LNCAP (cell line): ENCODE results near the gene WFIKKN1.

Experiments
- TF ChIP-seq, protein P1 (sequence below): fragments of 450-650 bp; IDR thresholded peaks from 2 replicates; pipeline ENCODE4 v1.5.1; 2017; ENCODE audit warnings: mild to moderate bottlenecking

Gene WFIKKN1

DNA sequence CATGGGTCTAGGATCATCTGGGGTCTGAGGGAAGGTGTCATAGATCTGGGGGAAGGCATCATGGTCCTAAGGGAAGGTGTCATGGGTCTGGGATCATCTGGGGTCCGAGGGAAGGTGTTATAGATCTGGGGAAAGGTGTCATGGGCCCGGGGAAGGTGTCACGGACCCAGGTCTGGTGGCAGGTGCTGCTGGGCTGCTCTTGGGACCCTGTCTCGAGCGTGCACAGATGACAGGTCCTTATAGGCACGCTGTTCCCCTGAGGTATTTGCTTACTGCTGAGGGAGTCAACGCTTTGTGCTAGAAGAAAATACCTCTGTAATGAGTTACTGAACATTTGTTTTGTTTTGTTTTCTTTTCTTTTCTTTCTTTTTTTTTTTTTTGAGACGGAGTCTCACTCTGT is 39.6 kb upstream of the WFIKKN1 start:
- TF ChIP-seq, protein P1, sequence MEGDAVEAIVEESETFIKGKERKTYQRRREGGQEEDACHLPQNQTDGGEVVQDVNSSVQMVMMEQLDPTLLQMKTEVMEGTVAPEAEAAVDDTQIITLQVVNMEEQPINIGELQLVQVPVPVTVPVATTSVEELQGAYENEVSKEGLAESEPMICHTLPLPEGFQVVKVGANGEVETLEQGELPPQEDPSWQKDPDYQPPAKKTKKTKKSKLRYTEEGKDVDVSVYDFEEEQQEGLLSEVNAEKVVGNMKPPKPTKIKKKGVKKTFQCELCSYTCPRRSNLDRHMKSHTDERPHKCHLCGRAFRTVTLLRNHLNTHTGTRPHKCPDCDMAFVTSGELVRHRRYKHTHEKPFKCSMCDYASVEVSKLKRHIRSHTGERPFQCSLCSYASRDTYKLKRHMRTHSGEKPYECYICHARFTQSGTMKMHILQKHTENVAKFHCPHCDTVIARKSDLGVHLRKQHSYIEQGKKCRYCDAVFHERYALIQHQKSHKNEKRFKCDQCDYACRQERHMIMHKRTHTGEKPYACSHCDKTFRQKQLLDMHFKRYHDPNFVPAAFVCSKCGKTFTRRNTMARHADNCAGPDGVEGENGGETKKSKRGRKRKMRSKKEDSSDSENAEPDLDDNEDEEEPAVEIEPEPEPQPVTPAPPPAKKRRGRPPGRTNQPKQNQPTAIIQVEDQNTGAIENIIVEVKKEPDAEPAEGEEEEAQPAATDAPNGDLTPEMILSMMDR = no peak

DNA sequence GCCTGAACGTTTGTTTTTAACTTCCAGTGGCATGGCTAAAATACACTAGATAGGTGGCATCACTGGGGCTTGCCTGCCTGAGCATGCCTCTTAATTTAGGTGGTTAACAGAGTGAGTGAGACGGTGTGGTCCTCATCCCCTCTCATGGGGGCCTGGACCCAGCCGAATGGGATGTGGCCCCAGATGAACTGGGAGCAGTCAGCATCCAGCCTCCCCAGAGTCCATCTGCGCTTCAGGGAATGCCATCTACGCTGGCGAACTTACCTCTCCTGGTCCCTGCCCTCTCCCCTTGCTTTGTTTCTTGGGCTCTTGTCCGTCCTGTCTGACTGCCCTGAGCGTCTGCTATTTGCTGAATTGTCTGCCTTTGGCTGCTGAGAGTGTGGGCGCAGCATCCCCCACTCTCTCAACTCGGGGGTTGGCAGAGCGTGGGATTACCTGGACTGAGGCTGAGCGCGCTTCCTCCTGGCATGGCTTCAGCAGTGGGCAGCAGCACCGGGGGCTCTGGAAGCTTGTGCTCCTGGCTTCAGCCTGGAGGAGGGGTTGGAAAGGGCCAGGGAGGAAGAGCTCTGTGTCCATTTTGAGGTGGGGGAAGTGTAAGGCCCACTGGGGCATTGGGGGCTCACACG is 38.8 kb upstream of the WFIKKN1 start:
- TF ChIP-seq, protein P1 = no peak

DNA sequence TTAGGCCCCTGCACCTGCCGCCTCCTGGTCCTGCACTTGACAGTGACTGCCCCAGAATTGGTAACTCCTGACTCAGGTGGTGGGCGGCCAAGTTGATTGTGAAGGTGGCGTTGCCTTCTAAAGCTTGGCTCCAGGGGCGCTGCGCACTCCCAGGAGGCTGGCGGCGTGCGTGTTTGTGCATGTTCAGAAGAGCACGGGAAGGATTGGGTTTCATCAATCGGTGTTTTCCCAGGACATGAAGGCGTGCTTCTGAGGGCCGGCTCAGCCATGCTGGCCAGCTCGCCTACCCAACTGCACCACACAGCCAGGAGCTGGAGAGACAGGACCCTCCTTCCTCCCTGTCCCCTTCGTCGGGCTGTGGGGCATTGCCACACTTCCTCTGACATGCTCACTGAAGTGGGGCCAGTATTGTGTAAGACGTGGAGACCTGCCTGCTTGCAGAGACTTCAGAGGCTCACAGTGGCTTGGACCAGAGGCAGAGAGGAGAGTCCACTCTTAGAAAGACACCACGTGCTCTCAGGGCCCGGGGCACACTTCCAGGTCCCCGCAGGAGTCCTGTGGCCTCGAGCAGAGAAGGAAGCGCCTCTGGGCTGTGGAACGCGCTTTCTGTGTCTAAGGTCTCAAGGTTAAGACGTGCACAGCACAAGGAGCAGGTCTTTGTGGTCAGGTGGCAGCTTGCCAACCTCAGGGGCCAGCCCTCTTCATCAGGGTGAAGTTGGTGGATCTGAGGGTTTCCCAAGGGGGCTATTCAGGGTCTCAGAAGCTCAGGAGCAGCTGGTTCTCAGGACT is 38.1 kb upstream of the WFIKKN1 start:
- TF ChIP-seq, protein P1 = no peak

DNA sequence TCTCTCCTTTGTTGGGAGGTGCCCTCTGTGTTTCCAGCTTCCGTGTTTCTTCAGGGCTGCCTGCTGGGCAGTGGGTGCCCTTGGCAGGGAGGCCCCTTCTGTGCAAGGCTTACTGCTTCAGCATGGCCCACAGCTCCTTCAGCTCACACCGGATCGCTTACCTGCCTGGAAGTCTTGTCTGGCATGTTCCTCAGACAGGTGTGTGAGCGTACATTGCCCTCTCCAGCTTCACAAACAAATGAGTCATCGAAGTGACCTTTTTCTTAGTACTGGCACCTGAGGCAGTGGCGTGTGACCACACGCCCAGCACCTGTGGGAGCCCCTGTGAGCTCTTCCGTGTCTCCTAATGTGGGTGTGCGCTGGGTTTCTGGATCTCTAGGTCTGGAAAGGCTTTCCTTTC is 37.4 kb upstream of the WFIKKN1 start:
- TF ChIP-seq, protein P1 = no peak

- TF ChIP-seq, protein P1 = no peak
These were observed 37.0 kb upstream of the WFIKKN1 start for GRCh38 chr16:593807-594206.

GRCh38 chr16:595094-595528 is 35.7 kb upstream of the WFIKKN1 start:
- TF ChIP-seq, protein P1 = no peak

DNA sequence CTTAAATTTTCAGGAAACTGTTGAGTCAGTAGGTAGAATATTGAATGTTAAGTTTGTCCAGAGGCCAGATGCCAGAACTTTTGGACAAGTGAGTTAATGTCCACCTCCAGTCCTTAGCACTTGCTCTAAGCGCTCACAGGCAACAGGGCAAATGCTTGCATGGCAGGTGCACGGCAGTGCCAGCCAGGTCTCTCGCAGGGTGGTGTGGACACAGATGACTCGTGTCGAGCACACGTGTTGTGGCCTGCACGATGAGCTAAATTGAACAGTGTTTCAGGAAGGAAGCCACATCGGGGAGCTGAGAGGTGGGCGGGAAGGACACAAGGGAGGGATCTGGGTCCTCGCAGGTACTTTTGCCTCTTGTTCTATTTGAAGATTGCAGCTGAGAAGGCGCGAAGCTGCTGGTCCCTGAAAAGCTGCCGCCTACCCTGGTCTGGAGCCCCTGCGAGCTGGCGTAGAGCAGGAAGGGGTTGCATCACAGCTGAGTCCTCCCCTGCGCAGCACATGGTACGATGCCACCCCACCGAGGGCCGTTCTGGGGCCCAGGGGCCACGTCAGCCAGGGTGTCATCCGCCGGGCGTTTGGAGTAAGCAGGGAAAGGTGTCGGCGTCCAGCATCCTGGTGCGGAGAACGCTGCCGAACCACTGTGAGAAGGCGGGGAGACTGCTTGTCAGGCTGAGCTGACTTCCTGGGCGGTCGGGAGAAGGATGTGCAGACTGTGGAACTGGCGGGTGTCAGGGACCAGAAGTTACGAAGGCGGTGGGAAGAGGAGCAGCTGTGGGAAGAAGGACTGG is 34.6 kb upstream of the WFIKKN1 start:
- TF ChIP-seq, protein P1 = no peak
